Panc1 (cell line): ENCODE results near the gene CEP170. TPM values are rescaled to one million over a fixed set of nuclear protein-coding genes. Genes with fewer than 3 reads are reported as not detected.
"Not testable (repeated sequence)": the region's sequence is repeated elsewhere in the genome, so short reads cannot be mapped to it uniquely, and the experiment has no call there.

Experiments
- ATAC-seq: fragments of 200-7000 bp; cut with Tn5 transposase; 2 replicates; pipeline ENCODE4 v1.9.1; 2020; ENCODE audit warnings: mild to moderate bottlenecking, moderate library complexity
- BruUV-seq: library from RNA; stranded (reverse); fragments of 400-500 nt; replicated peaks from 2 replicates; lab custom pipeline; 2021; lab: Mats Ljungman, UMichigan
- CTCF ChIA-PET: fragments of 300-600 bp; sonication (Branson Sonifier 250); formaldehyde crosslinking; loops from one replicate; lab custom pipeline; 2022; ENCODE audit warnings: antibody characterized with exemption; lab: Charles Lee
- POLR2A ChIA-PET: fragments of 300-600 bp; sonication (Branson Sonifier 250); formaldehyde crosslinking; loops from one replicate; lab custom pipeline; 2022; ENCODE audit warnings: antibody characterized with exemption; lab: Charles Lee
- DNase-seq: peaks from one replicate; pipeline ENCODE4 v3.0.0-alpha.2; 2010; ENCODE audit warnings: low read depth, low spot score
- H3K27ac ChIP-seq: 2 replicates; pipeline ENCODE4 v1.5.1; 2011; ENCODE audit warnings: mild to moderate bottlenecking, low read length, inconsistent platforms
- H3K27me3 ChIP-seq: fragments of 200-500 bp; sonication (Bioruptor generic); 2 replicates; pipeline ENCODE4 v1.6.0; 2014; ENCODE audit warnings: low read length, inconsistent platforms; ENCODE audit not compliant: control insufficient read depth, insufficient read depth
- H3K36me3 ChIP-seq: fragments of 200-500 bp; sonication (Bioruptor generic); 2 replicates; pipeline ENCODE4 v1.5.1; 2014; ENCODE audit warnings: inconsistent platforms, mild to moderate bottlenecking, low read length, moderate library complexity; ENCODE audit not compliant: control insufficient read depth, insufficient read depth
- H3K4me1 ChIP-seq: 2 replicates; pipeline ENCODE4 v1.5.1; 2011; ENCODE audit warnings: inconsistent platforms, mild to moderate bottlenecking, low read length, moderate library complexity; ENCODE audit not compliant: control insufficient read depth, insufficient read depth
- H3K4me3 ChIP-seq, 2 experiments: 2 replicates each; pipeline ENCODE4 v1.5.1; 2011 to 2012; ENCODE audit warnings: low read depth in 2 of 2, low read length in 2 of 2, mild to moderate bottlenecking in 2 of 2, inconsistent platforms in 1 of 2, moderate library complexity in 1 of 2
- H3K9me3 ChIP-seq: fragments of 200-500 bp; sonication (Bioruptor generic); 2 replicates; pipeline ENCODE4 v1.5.1; 2014; ENCODE audit warnings: low read depth, mild to moderate bottlenecking, inconsistent platforms, low read length, moderate library complexity; ENCODE audit not compliant: control insufficient read depth, insufficient read depth
- in situ Hi-C: cut with HindIII; loops from 2 replicates; pipeline ENCODE4 v1.10.0; 2016; ENCODE audit warnings: low sequenced_read_pairs, low pct_unique_long_range_greater_than_20kb
- intact Hi-C: fragments of 100-400 bp; cut with micrococcal nuclease; formaldehyde crosslinking; loops from one replicate; pipeline ENCODE4 v1.10.0; 2022; ENCODE audit not compliant: unreplicated experiment
- total RNA-seq: library from RNA; stranded (reverse); gene quantifications from one replicate; pipeline ENCODE4 v1.2.1, GENCODE V29; 2021; ENCODE audit not compliant: unreplicated experiment

The CEP170 gene
- total RNA-seq, 1 experiment from 2014 or later = 89.3 TPM

DNA sequence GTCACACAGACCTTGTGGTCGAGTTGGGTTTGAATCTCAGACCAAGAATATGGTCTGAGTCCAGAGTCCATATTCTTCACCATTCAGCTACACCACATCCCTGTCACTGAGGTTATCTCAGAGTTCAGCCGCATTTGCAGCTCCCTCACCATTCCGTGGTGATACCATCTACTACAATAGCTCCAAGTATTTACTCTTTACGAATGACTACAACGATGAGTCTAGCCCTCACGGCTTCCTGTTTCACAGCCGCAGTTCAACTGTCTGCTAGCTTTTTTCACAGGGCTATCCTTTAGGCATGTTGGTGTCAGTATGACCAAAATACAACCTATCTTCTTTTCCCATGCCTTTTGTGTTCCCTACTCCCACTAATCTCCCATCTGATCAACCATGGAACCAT is 104.2 kb downstream of the CEP170 start:
- H3K4me1 ChIP-seq, H3K9me3 ChIP-seq, POLR2A ChIA-PET, H3K27me3 ChIP-seq, H3K36me3 ChIP-seq, H3K27ac ChIP-seq, intact Hi-C loops, CTCF ChIA-PET, in situ Hi-C loops, BruUV-seq, ATAC-seq, H3K4me3 ChIP-seq, DNase-seq: not testable (repeated sequence)

- DNase-seq, H3K27me3 ChIP-seq, in situ Hi-C loops, POLR2A ChIA-PET, CTCF ChIA-PET, H3K4me3 ChIP-seq, intact Hi-C loops, H3K9me3 ChIP-seq, H3K4me1 ChIP-seq, BruUV-seq, ATAC-seq, H3K27ac ChIP-seq, H3K36me3 ChIP-seq: not testable (repeated sequence)
Measured at GRCh38 chr1:243149120-243149519, 106.0 kb downstream of the CEP170 start.

DNA sequence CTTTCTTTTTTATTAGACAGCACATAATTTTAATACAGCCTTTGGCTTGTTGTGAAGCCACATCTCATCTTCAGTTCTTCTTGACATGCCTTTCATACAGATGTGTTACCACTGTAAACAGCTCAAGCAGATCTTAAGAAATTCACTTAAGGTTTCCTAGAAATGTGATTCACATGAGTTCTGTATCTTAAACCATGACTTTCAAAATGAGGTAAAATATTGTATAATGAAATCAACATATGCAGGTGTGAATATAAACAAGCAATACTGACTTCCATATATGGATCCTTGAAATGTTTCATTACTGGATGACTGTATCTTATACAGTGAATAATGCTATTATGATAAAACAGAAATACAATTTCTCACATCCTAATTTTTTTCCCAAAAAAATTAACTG is 107.7 kb downstream of the CEP170 start:
- BruUV-seq, in situ Hi-C loops, H3K36me3 ChIP-seq, H3K4me1 ChIP-seq, CTCF ChIA-PET, H3K4me3 ChIP-seq, DNase-seq, H3K9me3 ChIP-seq, H3K27me3 ChIP-seq, POLR2A ChIA-PET, ATAC-seq, intact Hi-C loops, H3K27ac ChIP-seq: not testable (repeated sequence)

- H3K9me3 ChIP-seq, BruUV-seq, H3K27me3 ChIP-seq, in situ Hi-C loops, H3K36me3 ChIP-seq, ATAC-seq, CTCF ChIA-PET, H3K4me1 ChIP-seq, H3K27ac ChIP-seq, DNase-seq, POLR2A ChIA-PET, intact Hi-C loops, H3K4me3 ChIP-seq: not testable (repeated sequence)
Measured at GRCh38 chr1:243140498-243140897, 114.6 kb downstream of the CEP170 start.

- CTCF ChIA-PET, H3K36me3 ChIP-seq, H3K4me1 ChIP-seq, BruUV-seq, POLR2A ChIA-PET, H3K9me3 ChIP-seq, in situ Hi-C loops, H3K27me3 ChIP-seq, H3K4me3 ChIP-seq, ATAC-seq, H3K27ac ChIP-seq, DNase-seq, intact Hi-C loops: not testable (repeated sequence)
Measured at GRCh38 chr1:243122876-243123409, 132.1 kb downstream of the CEP170 start.

GRCh38 chr1:243121939-243122338 is 133.1 kb downstream of the CEP170 start:
- H3K9me3 ChIP-seq, H3K4me3 ChIP-seq, POLR2A ChIA-PET, H3K4me1 ChIP-seq, in situ Hi-C loops, CTCF ChIA-PET, intact Hi-C loops, H3K36me3 ChIP-seq, ATAC-seq, DNase-seq, BruUV-seq, H3K27me3 ChIP-seq, H3K27ac ChIP-seq: not testable (repeated sequence)

DNA sequence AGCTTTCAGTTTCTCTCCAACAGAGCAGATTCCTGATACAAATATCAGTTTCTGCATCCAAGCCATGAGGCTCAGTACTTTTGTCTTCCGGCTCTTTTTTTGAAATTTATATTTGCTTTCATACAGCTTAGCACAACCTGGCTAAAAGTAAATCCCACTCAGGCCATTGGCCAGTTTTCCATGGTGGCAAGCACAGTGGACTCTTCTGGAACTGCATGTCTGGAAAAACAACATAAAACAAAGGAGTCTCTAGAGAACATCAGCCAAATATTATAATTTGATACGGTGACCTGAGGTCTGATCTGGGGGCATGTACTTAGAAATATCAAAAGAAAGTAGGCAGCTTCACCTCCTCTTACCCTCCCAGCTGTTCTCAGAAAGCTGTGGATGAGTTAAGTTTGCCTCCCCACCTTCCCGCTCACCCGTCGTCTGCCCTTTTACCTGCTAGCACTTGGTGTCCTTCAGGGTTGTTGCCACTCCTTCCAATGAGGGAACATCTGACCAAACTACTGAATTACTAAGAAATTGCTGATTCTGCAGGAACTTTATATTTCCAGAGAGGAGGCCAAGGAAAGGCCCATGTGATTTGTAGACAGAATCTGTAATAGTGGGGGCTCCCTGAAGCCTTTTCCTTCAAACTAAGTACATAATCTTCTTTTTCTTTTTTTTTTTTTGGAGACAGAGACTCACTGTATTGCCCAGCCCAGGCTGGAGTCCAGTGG is 136.3 kb downstream of the CEP170 start:
- POLR2A ChIA-PET = not testable (repeated sequence)

More for the DNA sequence above, 136.3 kb downstream of the CEP170 start:
- H3K4me1 ChIP-seq, intact Hi-C loops, ATAC-seq, H3K27me3 ChIP-seq, H3K27ac ChIP-seq, DNase-seq, in situ Hi-C loops, H3K36me3 ChIP-seq, H3K9me3 ChIP-seq, CTCF ChIA-PET, H3K4me3 ChIP-seq, BruUV-seq: not testable (repeated sequence)
